Embryonic facial prominence (tissue), 1 donor: Measurements from ENCODE around the gene PDCD2.
"Not testable (repeated sequence)": the region's sequence is repeated elsewhere in the genome, so short reads cannot be mapped to it uniquely, and the experiment has no call there.

ENCODE experiments used
- DNase-seq: peaks from one replicate; pipeline ENCODE4 v3.0.0-alpha.2; 2016; ENCODE audit errors: extremely low spot score

Gene PDCD2

DNA sequence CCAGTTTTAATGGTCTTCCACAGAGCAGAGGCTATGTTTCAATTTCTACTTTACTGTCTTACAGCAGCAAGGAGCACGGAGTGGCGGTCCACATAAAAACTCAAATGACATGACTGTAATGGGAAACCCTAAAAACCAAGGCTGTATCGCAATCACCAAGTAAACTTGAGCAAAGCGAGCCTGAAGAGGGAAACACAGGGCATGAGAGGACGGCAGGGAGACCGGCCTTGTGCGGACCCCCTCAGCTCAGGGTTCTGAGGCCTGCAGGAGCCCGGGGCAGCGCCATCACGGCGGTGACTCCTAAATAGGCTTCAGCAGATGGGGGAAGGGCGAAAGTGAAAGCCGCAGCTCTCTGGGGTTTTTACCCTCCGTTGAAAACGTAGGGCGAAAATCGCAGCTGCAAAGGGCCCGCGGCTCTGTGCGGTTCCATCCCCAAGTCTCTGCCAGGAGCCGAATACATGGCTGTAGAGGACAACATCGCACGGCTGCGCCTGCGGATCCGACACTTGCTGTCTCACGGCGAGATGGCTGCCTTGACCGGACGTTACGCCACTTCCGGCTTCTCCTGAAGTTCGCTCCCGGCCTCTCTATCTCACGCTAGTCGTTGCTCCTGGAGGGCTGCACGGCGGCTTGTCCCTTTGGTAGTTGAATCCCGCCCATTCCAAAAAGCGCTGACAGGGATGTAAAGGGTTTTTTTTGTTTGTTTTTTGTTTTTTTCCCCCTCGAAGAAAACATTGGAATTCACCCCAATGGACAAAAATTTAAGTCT, 31.5 kb downstream of the PDCD2 start, which contains the start of gene PSMB1:
PSMB1 (minus strand) TSS at position 543 of the 769 bp plus-strand sequence; CDS start at position 478, 65 bp downstream.
- peak; percentile 88 for DNase-seq

DNA sequence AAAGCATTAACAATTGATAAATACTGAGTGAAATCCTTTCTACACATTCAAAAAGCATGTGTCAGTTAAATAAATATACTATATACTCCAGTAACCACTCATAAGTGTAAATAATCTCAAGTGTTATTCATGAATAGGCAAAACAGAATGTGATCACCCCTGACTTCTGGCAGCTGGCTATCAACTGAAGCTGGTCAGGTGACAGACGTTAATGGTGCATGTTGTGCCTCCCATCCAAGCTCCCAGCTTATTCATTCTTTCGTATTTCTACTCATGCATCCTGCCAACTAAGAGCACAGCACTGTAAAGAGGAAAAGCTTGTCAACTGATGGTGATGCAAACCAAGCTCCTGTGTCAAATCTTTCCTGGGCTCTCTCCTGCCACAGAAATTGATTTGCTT, 39.0 kb downstream of the PDCD2 start:
- DNase-seq, result no peak

DNA sequence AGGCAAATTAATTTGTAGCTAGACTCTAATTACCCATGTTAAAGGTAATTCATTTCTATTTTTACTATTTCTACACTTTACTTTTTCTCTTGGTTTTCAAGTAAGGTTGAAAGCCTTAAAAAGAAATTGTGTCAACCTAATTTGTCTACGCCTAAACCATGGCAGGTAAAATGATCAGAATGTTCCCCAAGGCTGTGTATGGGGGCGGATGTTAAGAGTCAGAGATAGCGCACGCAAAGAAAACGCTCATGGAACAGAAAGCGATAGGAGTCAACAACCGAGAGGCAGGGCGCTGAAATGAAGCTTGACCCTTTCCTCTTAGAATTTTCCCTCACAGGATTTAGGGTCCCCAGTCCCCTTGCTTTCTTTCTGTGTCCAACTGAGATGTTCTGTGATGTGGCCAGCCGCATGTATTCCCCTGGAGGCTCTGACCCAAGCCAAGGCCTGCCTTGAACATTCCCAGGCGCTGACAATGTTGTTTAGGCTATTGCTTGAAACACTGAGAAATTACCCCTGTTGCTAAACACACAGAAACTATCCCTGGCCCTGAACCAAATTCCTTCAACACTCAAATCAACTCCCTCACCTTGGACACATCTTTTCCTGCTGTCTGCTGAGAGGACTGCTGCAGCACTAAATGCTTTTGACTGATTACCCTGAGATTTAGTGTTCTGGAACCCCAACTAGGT, 42.3 kb downstream of the PDCD2 start:
- DNase-seq, result no peak

DNA sequence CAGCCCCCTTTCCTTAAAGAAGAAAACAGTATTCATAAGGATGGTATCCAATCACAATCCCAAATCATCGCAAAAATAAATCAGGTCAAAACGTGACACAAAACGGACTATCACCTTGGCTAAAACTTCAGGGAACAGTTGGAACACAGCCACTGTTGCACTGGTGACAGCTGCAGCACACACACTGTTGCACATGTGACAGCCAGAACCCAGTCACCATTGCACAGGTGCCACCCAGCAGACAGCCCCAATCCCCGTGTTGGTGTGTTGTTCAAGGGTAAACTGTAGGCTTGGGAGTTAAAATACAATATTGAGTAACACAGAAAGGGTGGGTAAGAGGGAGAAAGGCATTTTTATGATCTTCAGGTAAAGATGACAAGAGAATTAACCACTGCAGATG, 47.1 kb downstream of the PDCD2 start:
- no peak for DNase-seq

DNA sequence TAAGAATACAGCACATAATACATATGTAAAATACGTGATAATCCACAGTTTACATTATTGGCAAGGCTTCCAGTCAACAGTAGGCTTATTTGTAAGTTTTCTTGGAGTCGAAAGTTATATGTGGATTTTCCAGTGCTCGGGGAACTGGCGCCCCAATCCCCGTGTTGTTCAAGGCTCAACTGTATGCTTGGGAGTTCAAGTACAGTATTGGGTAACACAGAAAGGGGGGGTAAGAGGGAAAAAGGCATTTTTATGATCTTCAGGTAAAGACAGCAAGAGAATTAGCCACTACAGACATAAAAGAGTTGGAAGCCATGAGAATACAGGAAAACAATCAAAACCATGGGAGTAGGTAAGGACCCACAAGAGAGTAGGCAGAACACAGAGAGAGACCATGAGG, 47.8 kb downstream of the PDCD2 start:
- DNase-seq, result no peak

DNA sequence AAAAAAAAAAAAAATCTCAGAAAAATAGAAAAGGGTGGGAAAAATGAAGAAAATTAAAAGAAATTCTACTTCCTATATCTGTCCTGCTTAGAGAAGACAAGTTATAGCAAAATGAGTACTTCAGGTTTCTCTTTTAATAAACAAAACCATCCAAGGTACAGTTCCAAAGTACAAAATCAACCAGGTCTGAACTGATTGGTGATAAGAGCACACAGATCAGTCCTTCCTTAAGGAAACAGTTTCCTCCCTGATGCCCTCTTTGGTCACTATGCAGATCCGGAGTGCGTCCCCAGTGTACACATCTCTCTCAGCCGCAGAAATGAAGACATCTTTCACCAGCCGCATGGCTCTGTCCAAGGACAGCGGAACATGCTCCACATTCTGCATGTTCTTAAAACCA, 49.4 kb downstream of the PDCD2 start:
- no peak for DNase-seq

DNA sequence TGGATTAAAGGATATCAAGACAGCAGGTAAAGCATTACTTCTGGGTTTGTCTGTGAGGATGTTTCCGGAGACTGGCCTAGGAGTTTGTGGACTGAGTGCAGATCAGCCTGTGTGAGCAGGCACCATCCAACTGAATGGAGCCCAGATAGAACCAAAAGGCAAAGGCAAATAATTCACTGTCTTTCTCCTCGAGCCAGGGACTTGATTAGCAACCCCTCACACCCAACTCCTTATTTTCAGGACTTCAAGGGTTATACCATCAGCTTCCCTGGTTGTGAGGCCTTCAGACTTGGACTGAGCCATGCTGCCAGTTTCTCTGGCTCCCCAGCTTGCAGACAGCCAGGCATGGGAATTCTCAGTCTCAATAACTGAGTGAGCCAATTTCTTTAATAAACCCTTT, 50.6 kb downstream of the PDCD2 start:
- DNase-seq, result no peak

DNA sequence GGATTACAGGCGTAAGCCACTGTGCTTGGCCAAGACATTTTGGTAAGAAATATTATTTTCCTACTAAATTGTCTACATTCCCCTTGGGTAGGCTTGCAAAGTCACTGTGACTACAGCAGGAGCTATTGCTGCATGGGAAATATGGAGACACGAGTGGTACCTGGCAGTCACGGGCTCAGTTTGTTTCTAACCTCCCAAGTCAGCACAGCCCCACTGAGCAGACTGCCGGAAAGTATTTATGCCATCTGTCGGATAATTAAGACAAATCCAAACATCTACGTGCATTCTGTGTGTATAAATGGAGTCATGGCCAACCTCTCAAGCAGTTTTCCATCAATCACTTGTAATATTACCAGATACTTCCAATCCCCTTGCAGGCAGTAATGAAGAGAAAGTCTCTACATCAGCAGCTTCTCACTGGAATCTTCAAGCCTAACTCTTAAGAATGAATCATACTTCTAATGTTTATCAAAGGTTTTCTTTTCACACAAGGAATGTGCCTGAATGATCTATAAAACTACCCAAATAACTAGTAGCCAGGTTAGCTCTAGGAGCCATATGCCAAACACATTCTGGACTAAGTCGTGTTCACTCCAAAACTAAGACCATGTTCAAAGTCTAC, 51.5 kb downstream of the PDCD2 start:
- no peak for DNase-seq

DNA sequence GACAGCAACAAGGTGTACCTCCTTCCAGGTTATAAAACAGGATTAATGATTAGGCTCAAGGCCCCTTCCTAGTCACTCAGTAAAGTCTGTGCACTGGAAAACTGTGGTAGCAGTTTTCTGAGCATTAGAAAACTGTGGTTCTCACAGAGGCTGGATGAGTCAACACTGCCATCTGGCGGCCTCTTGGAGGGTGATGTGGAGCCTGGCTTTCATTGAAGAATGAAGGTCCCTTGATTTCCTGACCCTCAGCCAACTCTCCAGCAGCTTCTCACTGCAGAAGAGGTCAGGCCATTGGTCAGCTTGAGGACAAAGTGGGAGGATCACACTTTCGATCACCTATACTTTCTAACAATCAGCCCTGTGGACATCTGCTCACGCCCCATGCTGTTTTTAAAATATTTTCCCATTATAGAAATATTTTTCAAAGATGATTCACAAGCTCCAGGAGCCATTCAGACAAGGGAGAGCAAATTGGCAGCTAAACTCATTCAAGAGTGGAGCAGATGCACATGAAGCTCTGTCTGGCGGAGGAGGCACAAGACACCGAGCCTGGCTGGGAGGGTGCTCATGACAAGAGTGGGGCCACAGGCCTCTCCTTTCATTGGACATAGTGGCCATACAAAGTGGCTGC, 54.5 kb downstream of the PDCD2 start:
- DNase-seq, result peak; percentile 43

DNA sequence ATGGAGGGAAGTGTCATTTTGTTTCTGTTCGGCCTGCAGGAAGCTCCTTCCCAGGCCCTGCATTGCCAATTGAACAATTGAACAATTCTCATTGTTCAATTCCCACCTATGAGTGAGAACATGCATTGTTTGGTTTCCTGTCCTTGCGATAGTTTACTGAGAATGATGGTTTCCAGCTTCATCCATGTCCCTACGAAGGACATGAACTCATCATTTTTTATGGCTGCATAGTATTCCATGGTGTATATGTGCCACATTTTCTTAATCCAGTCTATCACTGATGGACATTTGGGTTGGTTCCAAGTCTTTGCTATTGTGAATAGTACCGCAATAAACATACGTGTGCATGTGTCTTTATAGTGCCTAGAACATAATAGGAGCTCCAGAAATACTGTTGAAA, 56.4 kb downstream of the PDCD2 start:
- DNase-seq, result not testable (repeated sequence)

DNA sequence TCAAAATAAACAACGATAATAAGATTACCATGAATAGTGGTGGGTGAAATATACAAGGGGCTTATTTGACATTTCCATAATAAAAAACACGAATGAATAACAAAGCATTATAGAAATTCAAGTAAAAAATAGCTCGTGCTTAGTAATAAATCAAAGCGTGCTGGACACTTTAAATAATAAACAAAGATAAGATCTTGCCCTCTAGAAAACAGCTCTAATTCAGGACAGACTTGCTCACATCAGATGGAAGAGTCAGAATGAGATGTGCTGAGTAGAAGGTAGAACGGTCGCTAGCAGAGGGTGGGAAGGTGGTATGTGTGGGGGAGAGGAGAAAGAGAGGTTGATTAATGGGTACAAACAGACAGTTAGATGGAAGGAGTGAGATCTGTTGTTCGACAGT, 58.6 kb downstream of the PDCD2 start:
- DNase-seq, result no peak
